HEK293 (cell line): ENCODE results near the gene FGD6.
A peak's percentile ranks its signal among the peaks of the same experiment; 100 is the strongest.

Experiments used
- CTCF ChIA-PET: fragments of 350-600 bp; formaldehyde crosslinking; extraction: SDS; loops from one replicate; lab custom pipeline; 2021; ENCODE audit warnings: antibody characterized with exemption; lab: Yijun Ruan, JAX
- POLR2A ChIA-PET: fragments of 300-600 bp; formaldehyde crosslinking; extraction: SDS; loops from one replicate; lab custom pipeline; 2020; ENCODE audit warnings: antibody characterized with exemption, inconsistent platforms; lab: Yijun Ruan, JAX
- H3K27ac ChIP-seq: fragments of 200-500 bp; sonication (Bioruptor generic); 2 replicates; pipeline ENCODE4 v1.5.1; 2014; ENCODE audit warnings: low read depth, low read length, control low read depth, inconsistent platforms; ENCODE audit errors: extremely low read depth
- H3K36me3 ChIP-seq, 2 experiments: fragments of 200-500 bp in 1 of 2; sonication (Bioruptor generic) in 1 of 2; 1 replicate in 1 of 2; 2 replicates in 1 of 2; pipeline ENCODE4 v1.5.1; 2014 to 2017; ENCODE audit warnings: inconsistent platforms in 2 of 2, low read length in 2 of 2; ENCODE audit not compliant: control insufficient read depth in 2 of 2, insufficient read depth in 1 of 2
- H3K4me1 ChIP-seq: fragments of 200-500 bp; sonication (Bioruptor generic); 2 replicates; pipeline ENCODE4 v1.5.1; 2014; ENCODE audit warnings: mild to moderate bottlenecking, low read length, inconsistent platforms; ENCODE audit not compliant: control insufficient read depth, insufficient read depth
- H3K4me3 ChIP-seq: 2 replicates; pipeline ENCODE4 v1.5.1; 2011; ENCODE audit warnings: low read depth, mild to moderate bottlenecking, control low read depth, low read length, moderate library complexity
- H3K9me3 ChIP-seq: fragments of 200-500 bp; sonication (Bioruptor generic); 2 replicates; pipeline ENCODE4 v1.5.1; 2014; ENCODE audit warnings: low read depth, low read length, inconsistent platforms; ENCODE audit not compliant: control insufficient read depth, insufficient read depth
- GLI4 ChIP-seq: fragments of 450-650 bp; formaldehyde crosslinking; IDR thresholded peaks from 2 replicates; pipeline ENCODE4 v1.5.1; 2016; ENCODE audit warnings: missing biosample characterization, missing genetic modification characterization
- ZFP69B ChIP-seq: fragments of 450-650 bp; formaldehyde crosslinking; IDR thresholded peaks from 2 replicates; pipeline ENCODE4 v1.5.1; 2016; ENCODE audit warnings: missing biosample characterization, missing genetic modification characterization
- ZNF266 ChIP-seq: fragments of 450-650 bp; formaldehyde crosslinking; IDR thresholded peaks from 2 replicates; pipeline ENCODE4 v1.5.1; 2016; ENCODE audit warnings: missing biosample characterization, missing genetic modification characterization, low read depth
- ZNF398 ChIP-seq: fragments of 450-650 bp; formaldehyde crosslinking; IDR thresholded peaks from 2 replicates; pipeline ENCODE4 v1.5.1; 2017; ENCODE audit warnings: missing biosample characterization, missing genetic modification characterization
- ZNF423 ChIP-seq: fragments of 450-650 bp; formaldehyde crosslinking; IDR thresholded peaks from 2 replicates; pipeline ENCODE4 v1.5.1; 2016; ENCODE audit warnings: missing biosample characterization, missing genetic modification characterization
- ZNF510 ChIP-seq: fragments of 450-650 bp; formaldehyde crosslinking; IDR thresholded peaks from 2 replicates; pipeline ENCODE4 v1.5.1; 2018; ENCODE audit warnings: mild to moderate bottlenecking, missing genetic modification characterization, missing biosample characterization; ENCODE audit not compliant: insufficient replicate concordance
- ZNF514 ChIP-seq: fragments of 450-650 bp; formaldehyde crosslinking; IDR thresholded peaks from 2 replicates; pipeline ENCODE4 v1.5.1; 2016; ENCODE audit warnings: missing biosample characterization, missing genetic modification characterization
- ZNF571 ChIP-seq: fragments of 450-650 bp; formaldehyde crosslinking; IDR thresholded peaks from 2 replicates; pipeline ENCODE4 v1.5.0; 2017; ENCODE audit warnings: missing biosample characterization, missing genetic modification characterization
- ZNF692 ChIP-seq: fragments of 450-650 bp; formaldehyde crosslinking; IDR thresholded peaks from 2 replicates; pipeline ENCODE4 v1.5.1; 2016; ENCODE audit warnings: missing biosample characterization, missing genetic modification characterization
- ZSCAN4 ChIP-seq: fragments of 450-650 bp; formaldehyde crosslinking; IDR thresholded peaks from 2 replicates; pipeline ENCODE4 v1.5.1; 2017; ENCODE audit warnings: missing biosample characterization, missing genetic modification characterization

FGD6 gene

GRCh38 chr12:95037906-95038305 lies 179.4 kb downstream of the FGD6 start (continued):
- TF ChIP-seq ZSCAN4 (tag by site-specific recombination) (no peak), ZNF423 (tag by site-specific recombination) (no peak), ZNF571 (tag by site-specific recombination) (no peak), ZNF510 (tag by site-specific recombination) (no peak), ZNF514 (tag by site-specific recombination) (no peak), ZNF398 (tag by site-specific recombination) (no peak), ZNF266 (tag by site-specific recombination) (no peak)

- H3K27ac ChIP-seq, result no peak overlapping the region
- H3K4me3 ChIP-seq, result no peak overlapping the region
- H3K9me3 ChIP-seq, result no peaks in the 10 kb centered on the region
- peaks cover 35 to 52% of the 10 kb centered on the region in 2 experiments for H3K36me3 ChIP-seq
- H3K4me1 ChIP-seq, result no peaks in the 10 kb centered on the region
- CTCF ChIA-PET, result interaction anchor here (0.6 kb wide), 1 partner anchor 12 kb away, joined by 3 read pairs; no protein-coding TSS in a partner anchor
- TF ChIP-seq GLI4 (no peak), ZNF692 (tag by site-specific recombination) (peak; percentile 79), ZFP69B (tag by site-specific recombination) (0 out of 2 replicates have a peak, but pooled peaks have one; percentile 38)
- TF ChIP-seq, all 188 proteins: peak for 2
- POLR2A ChIA-PET, result no interaction called here
Observed at GRCh38 chr12:95034750-95035149, 182.5 kb downstream of the FGD6 start.
